ENCODE measurements around the gene MARK2.

Gene MARK2

DNA sequence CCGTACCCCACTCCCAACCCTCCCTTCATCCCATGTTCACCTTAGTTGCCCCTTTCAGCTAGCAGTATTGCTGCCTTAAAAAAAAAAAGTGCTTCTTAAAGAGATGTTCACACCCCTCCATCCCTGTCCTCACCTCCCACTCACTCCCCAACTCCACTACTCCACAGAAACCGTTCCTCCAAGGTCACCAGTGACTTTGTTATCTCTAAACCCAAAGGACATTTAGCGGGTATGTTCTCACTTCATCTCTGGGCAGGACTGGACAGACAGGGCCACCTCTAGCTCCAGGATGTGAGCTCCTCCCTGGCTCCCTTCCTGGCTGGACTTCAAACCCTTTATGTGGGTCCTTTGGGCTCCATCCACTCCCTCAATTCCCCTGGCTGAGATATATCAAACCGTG is 84.4 kb downstream of the MARK2 start:
- TF ChIP-seq TAF1 (IDR thresholded peaks at IDR 0.05; ENCODE audit: borderline replicate concordance, insufficient read depth, low read length) = no peak
- no peak for TF ChIP-seq POLR2AphosphoS5 (IDR thresholded peaks at IDR 0.05; ENCODE audit: low read depth, low read length)
- TF ChIP-seq SIN3A (IDR thresholded peaks at IDR 0.05; ENCODE audit: borderline replicate concordance, insufficient read depth, low read length) = no peak
- TF ChIP-seq FOXP2 (optimal IDR thresholded peaks at IDR 0.05; ENCODE audit: borderline replicate concordance, extremely low read depth, extremely low read length, insufficient read depth) = no peak
- TF ChIP-seq, protein P1, sequence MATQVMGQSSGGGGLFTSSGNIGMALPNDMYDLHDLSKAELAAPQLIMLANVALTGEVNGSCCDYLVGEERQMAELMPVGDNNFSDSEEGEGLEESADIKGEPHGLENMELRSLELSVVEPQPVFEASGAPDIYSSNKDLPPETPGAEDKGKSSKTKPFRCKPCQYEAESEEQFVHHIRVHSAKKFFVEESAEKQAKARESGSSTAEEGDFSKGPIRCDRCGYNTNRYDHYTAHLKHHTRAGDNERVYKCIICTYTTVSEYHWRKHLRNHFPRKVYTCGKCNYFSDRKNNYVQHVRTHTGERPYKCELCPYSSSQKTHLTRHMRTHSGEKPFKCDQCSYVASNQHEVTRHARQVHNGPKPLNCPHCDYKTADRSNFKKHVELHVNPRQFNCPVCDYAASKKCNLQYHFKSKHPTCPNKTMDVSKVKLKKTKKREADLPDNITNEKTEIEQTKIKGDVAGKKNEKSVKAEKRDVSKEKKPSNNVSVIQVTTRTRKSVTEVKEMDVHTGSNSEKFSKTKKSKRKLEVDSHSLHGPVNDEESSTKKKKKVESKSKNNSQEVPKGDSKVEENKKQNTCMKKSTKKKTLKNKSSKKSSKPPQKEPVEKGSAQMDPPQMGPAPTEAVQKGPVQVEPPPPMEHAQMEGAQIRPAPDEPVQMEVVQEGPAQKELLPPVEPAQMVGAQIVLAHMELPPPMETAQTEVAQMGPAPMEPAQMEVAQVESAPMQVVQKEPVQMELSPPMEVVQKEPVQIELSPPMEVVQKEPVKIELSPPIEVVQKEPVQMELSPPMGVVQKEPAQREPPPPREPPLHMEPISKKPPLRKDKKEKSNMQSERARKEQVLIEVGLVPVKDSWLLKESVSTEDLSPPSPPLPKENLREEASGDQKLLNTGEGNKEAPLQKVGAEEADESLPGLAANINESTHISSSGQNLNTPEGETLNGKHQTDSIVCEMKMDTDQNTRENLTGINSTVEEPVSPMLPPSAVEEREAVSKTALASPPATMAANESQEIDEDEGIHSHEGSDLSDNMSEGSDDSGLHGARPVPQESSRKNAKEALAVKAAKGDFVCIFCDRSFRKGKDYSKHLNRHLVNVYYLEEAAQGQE (IDR thresholded peaks at IDR 0.05; ENCODE audit: insufficient read depth in 1 of 2, low read depth in 2 of 2, low read length in 2 of 2) = no peak

DNA sequence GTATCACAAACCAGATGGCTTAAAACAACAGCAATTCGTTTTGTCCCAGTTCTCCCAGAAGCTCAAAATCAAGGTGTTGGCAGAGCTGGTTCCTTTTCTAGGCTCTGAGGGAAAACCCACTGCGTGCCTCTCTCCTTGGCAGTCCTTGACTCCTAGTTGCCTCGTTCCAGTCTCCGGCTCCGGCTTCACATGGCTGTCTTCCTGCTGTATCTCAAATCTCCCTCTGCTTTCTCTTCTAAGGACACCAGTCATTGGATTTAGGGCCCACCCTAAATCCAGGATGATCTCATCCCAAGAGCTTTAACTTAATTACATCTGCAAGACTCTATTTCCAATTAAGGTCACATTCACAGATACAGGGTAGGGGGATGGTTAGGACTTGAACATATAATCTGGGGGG is 90.7 kb downstream of the MARK2 start:
- TF ChIP-seq FOXP2 (optimal IDR thresholded peaks at IDR 0.05; ENCODE audit: borderline replicate concordance, extremely low read depth, extremely low read length, insufficient read depth) (no peak), TAF1 (IDR thresholded peaks at IDR 0.05; ENCODE audit: borderline replicate concordance, insufficient read depth, low read length) (no peak), POLR2AphosphoS5 (IDR thresholded peaks at IDR 0.05; ENCODE audit: low read depth, low read length) (no peak), SIN3A (IDR thresholded peaks at IDR 0.05; ENCODE audit: borderline replicate concordance, insufficient read depth, low read length) (no peak)
- TF ChIP-seq, protein P1 (IDR thresholded peaks at IDR 0.05; ENCODE audit: insufficient read depth in 1 of 2, low read depth in 2 of 2, low read length in 2 of 2) = no peak

DNA sequence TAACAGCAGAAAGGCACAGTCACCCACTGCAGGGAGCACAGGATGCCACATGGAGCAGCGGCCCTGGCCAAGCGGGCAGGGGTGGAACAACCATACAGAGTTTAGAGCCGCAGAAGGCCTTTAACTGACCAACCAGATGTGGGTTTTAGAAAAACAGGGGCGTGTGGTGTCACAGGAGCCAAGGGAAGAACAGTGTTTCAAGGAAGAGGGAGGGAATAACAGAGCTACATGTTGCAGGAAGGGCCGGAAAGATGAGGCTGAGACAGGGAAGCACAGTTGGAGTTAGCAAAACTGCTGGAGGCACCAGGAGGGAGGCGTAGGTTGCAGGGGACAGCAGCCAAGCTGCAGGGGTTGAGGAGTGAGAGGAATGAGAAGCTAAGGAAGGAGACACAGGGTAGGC is 92.1 kb downstream of the MARK2 start:
- TF ChIP-seq SIN3A (IDR thresholded peaks at IDR 0.05; ENCODE audit: borderline replicate concordance, insufficient read depth, low read length) = no peak
- TF ChIP-seq, protein P1 (IDR thresholded peaks at IDR 0.05; ENCODE audit: insufficient read depth in 1 of 2, low read depth in 2 of 2, low read length in 2 of 2) = no peak
- no peak for TF ChIP-seq TAF1 (IDR thresholded peaks at IDR 0.05; ENCODE audit: borderline replicate concordance, insufficient read depth, low read length)
- TF ChIP-seq POLR2AphosphoS5 (IDR thresholded peaks at IDR 0.05; ENCODE audit: low read depth, low read length) = no peak
- TF ChIP-seq FOXP2 (optimal IDR thresholded peaks at IDR 0.05; ENCODE audit: borderline replicate concordance, extremely low read depth, extremely low read length, insufficient read depth) = no peak

DNA sequence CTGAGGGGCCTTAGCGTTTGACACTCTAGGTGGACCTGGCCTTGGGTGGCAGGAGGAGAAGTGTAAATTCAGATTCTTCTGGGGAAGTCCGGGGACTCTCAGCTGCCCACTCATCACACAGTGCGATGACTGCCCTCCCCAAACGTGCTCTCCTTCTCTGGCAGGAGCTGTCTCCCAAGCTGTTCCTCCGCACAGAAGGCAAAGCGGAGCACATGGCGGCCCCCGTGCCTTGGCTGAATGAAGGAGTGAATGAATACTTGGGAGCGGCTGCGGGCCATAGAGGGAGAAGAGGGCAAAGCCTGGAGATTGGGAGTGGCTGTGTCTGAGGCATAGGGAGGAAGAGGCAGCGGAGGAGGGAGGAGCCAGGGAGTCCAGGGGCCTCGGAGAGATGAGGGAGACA is 93.0 kb downstream of the MARK2 start:
- TF ChIP-seq POLR2AphosphoS5 (IDR thresholded peaks at IDR 0.05; ENCODE audit: low read depth, low read length) (no peak), SIN3A (IDR thresholded peaks at IDR 0.05; ENCODE audit: borderline replicate concordance, insufficient read depth, low read length) (no peak)

GRCh38 chr11:63933459-63933858 is 94.5 kb downstream of the MARK2 start:
- TF ChIP-seq POLR2AphosphoS5 (IDR thresholded peaks at IDR 0.05; ENCODE audit: low read depth, low read length) (no peak), SIN3A (IDR thresholded peaks at IDR 0.05; ENCODE audit: borderline replicate concordance, insufficient read depth, low read length) (no peak), FOXP2 (optimal IDR thresholded peaks at IDR 0.05; ENCODE audit: borderline replicate concordance, extremely low read depth, extremely low read length, insufficient read depth) (no peak), TAF1 (IDR thresholded peaks at IDR 0.05; ENCODE audit: borderline replicate concordance, insufficient read depth, low read length) (no peak)
- TF ChIP-seq, protein P1 (IDR thresholded peaks at IDR 0.05; ENCODE audit: insufficient read depth in 1 of 2, low read depth in 2 of 2, low read length in 2 of 2) = no peak
